ENCODE results near the gene NUMB. TPM values are rescaled to one million over a fixed set of nuclear protein-coding genes. Genes with fewer than 3 reads are reported as not detected.

The NUMB gene
- total and polyA plus RNA-seq, 2 of the 13 experiments (the other 11 are each of a cell fraction or from before 2014, with no cell fraction given): 20.3 to 71.1 TPM

- no peaks in the 10 kb centered on the region for H3K27me3 ChIP-seq (ENCODE audit: control insufficient read depth in 1 of 2, insufficient read depth in 2 of 2, low read length in 2 of 2)
- no peak overlapping the region for H2AFZ ChIP-seq (ENCODE audit: low read length)
- H3K4me2 ChIP-seq (ENCODE audit: low read depth, low read length): no peak overlapping the region
- H3K4me1 ChIP-seq (ENCODE audit: insufficient read depth, low read length): no peaks in the 10 kb centered on the region
- TF ChIP-seq ZNF7 (CRISPR knock-in tag; IDR thresholded peaks at IDR 0.05) (peak; percentile 75), ZNF484 (CRISPR knock-in tag; IDR thresholded peaks at IDR 0.05; ENCODE audit: borderline replicate concordance, low read depth) (no peak)
- intact Hi-C loops (cut with micrococcal nuclease; ENCODE audit: unreplicated experiment): no loop called here
- H3K27ac ChIP-seq (ENCODE audit: extremely low read length, insufficient read depth, low read length): no peak overlapping the region
- H3K9ac ChIP-seq (ENCODE audit: insufficient read depth, low read depth, low read length): no peak overlapping the region
- no peaks in the 10 kb centered on the region for H3K79me2 ChIP-seq (ENCODE audit: insufficient read depth, low read length)
- peaks cover 2% of the 10 kb centered on the region in 2 experiments; a peak in 2 of 5 replicates for H3K36me3 ChIP-seq (replicated peaks in 1 of 2; ENCODE audit: control insufficient read depth in 1 of 2, insufficient read depth in 2 of 2, low read length in 2 of 2)
- no TSS peak for BruUV-seq (replicated peaks)
- no peaks in the 10 kb centered on the region for H3K9me3 ChIP-seq (ENCODE audit: low read length)
- in situ Hi-C loops (cut with HindIII; ENCODE audit: extremely low pct_ligation_motif_present, low pct_unique_long_range_greater_than_20kb): no loop called here
- no peaks in the 10 kb centered on the region for H4K20me1 ChIP-seq (ENCODE audit: insufficient read depth, low read length)
- no peak overlapping the region for H3K4me3 ChIP-seq (replicated peaks in 1 of 3; ENCODE audit: insufficient read depth in 1 of 3, low read depth in 2 of 3, low read length in 3 of 3)
- ATAC-seq (no peak), DNase-seq (ENCODE audit: low spot score) (no peak), FAIRE-seq (no peak)
- ChIA-PET CTCF (ENCODE audit: low intra/inter-chr PET ratio, low total read pairs) (no interaction called here), POLR2A (no interaction called here)
- WGBS (ENCODE audit: low lambda C conversion rate): 97% methylated on average over 2 of the region's 2 CpGs
Measured at GRCh38 chr14:73333031-73333430, 125.3 kb downstream of the NUMB start.

GRCh38 chr14:73325630-73326299, 132.6 kb downstream of the NUMB start:
- Histone ChIP-seq H2AFZ (ENCODE audit: low read length) (no peak overlapping the region), H4K20me1 (ENCODE audit: insufficient read depth, low read length) (no peaks in the 10 kb centered on the region), H3K9me3 (ENCODE audit: low read length) (no peaks in the 10 kb centered on the region), H3K4me3 (replicated peaks in 1 of 3; ENCODE audit: insufficient read depth in 1 of 3, low read depth in 2 of 3, low read length in 3 of 3) (no peak overlapping the region), H3K27ac (ENCODE audit: extremely low read length, insufficient read depth, low read length) (no peak overlapping the region), H3K36me3 (replicated peaks in 1 of 2; ENCODE audit: control insufficient read depth in 1 of 2, insufficient read depth in 2 of 2, low read length in 2 of 2) (0 out of 5 replicates have a peak, but pooled peaks cover 3 to 7% of the 10 kb centered on the region in 2 experiments), H3K79me2 (ENCODE audit: insufficient read depth, low read length) (no peaks in the 10 kb centered on the region), H3K9ac (ENCODE audit: insufficient read depth, low read depth, low read length) (no peak overlapping the region), H3K27me3 (ENCODE audit: control insufficient read depth in 1 of 2, insufficient read depth in 2 of 2, low read length in 2 of 2) (no peaks in the 10 kb centered on the region), H3K4me1 (ENCODE audit: insufficient read depth, low read length) (peaks cover 38% of the 10 kb centered on the region), H3K4me2 (ENCODE audit: low read depth, low read length) (no peak overlapping the region)
- FAIRE-seq (no peak), DNase-seq (ENCODE audit: low spot score) (no peak), ATAC-seq (no peak)
- POLR2A ChIA-PET: interaction anchor here (1.9 kb wide), 1 partner anchor 137 kb away, joined by 5 read pairs; no protein-coding TSS in a partner anchor
- WGBS (ENCODE audit: low lambda C conversion rate): 100% methylated on average over 1 of the region's 1 CpG
- in situ Hi-C loops (cut with HindIII; ENCODE audit: extremely low pct_ligation_motif_present, low pct_unique_long_range_greater_than_20kb) (no loop called here), intact Hi-C loops (cut with micrococcal nuclease; ENCODE audit: unreplicated experiment) (no loop called here)
- CTCF ChIA-PET (ENCODE audit: low intra/inter-chr PET ratio, low total read pairs): no interaction called here
- BruUV-seq (replicated peaks): no TSS peak
- TF ChIP-seq WIZ (CRISPR knock-in tag; IDR thresholded peaks at IDR 0.05): no peak
- TF ChIP-seq CBX1 (IDR thresholded peaks at IDR 0.05; ENCODE audit: low read depth): no peak
- TF ChIP-seq MEIS1 (CRISPR knock-in tag; IDR thresholded peaks at IDR 0.05; ENCODE audit: borderline replicate concordance): no peak
- TF ChIP-seq, protein P1, sequence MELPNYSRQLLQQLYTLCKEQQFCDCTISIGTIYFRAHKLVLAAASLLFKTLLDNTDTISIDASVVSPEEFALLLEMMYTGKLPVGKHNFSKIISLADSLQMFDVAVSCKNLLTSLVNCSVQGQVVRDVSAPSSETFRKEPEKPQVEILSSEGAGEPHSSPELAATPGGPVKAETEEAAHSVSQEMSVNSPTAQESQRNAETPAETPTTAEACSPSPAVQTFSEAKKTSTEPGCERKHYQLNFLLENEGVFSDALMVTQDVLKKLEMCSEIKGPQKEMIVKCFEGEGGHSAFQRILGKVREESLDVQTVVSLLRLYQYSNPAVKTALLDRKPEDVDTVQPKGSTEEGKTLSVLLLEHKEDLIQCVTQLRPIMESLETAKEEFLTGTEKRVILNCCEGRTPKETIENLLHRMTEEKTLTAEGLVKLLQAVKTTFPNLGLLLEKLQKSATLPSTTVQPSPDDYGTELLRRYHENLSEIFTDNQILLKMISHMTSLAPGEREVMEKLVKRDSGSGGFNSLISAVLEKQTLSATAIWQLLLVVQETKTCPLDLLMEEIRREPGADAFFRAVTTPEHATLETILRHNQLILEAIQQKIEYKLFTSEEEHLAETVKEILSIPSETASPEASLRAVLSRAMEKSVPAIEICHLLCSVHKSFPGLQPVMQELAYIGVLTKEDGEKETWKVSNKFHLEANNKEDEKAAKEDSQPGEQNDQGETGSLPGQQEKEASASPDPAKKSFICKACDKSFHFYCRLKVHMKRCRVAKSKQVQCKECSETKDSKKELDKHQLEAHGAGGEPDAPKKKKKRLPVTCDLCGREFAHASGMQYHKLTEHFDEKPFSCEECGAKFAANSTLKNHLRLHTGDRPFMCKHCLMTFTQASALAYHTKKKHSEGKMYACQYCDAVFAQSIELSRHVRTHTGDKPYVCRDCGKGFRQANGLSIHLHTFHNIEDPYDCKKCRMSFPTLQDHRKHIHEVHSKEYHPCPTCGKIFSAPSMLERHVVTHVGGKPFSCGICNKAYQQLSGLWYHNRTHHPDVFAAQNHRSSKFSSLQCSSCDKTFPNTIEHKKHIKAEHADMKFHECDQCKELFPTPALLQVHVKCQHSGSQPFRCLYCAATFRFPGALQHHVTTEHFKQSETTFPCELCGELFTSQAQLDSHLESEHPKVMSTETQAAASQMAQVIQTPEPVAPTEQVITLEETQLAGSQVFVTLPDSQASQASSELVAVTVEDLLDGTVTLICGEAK (IDR thresholded peaks at IDR 0.05): no peak
- TF ChIP-seq, protein P1 (CRISPR knock-in tag; IDR thresholded peaks at IDR 0.05): no peak
- TF ChIP-seq ZNF780A (CRISPR knock-in tag; IDR thresholded peaks at IDR 0.05): no peak
- no peak for TF ChIP-seq ELF4 (CRISPR knock-in tag; IDR thresholded peaks at IDR 0.05; ENCODE audit: borderline replicate concordance)
- no peak for TF ChIP-seq BCL6 (CRISPR knock-in tag; IDR thresholded peaks at IDR 0.05)
